Brain microvascular endothelial cell (primary cell): ENCODE results near the gene IFT81.
"Not testable (repeated sequence)": the region's sequence is repeated elsewhere in the genome, so short reads cannot be mapped to it uniquely, and the experiment has no call there.

Source experiments
- DNase-seq: peaks from one replicate; pipeline ENCODE4 v3.0.0-alpha.2; 2020
- H3K27ac ChIP-seq: fragments of 250-450 bp; sonication (Bioruptor Pico); 2 replicates; pipeline ENCODE4 v1.5.1; 2020; ENCODE audit warnings: mild to moderate bottlenecking, moderate library complexity
- H3K27me3 ChIP-seq: fragments of 250-450 bp; sonication (Bioruptor Pico); replicated peaks from 2 replicates; pipeline ENCODE4 v1.5.1; 2020; ENCODE audit warnings: mild to moderate bottlenecking
- H3K36me3 ChIP-seq: fragments of 250-450 bp; sonication (Bioruptor Pico); replicated peaks from 2 replicates; pipeline ENCODE4 v1.5.1; 2020; ENCODE audit warnings: mild to moderate bottlenecking
- H3K4me3 ChIP-seq: 2 replicates; pipeline ENCODE4 v1.5.1; 2011; ENCODE audit warnings: low read depth, mild to moderate bottlenecking, control low read depth, low read length, moderate library complexity
- in situ Hi-C: cut with HindIII; loops from 2 replicates; pipeline ENCODE4 v1.10.0; 2017; ENCODE audit warnings: low sequenced_read_pairs, low pct_ligation_motif_present
- TF ChIP-seq, protein P1 (sequence below): IDR thresholded peaks from 2 replicates; pipeline ENCODE4 v1.5.1; 2011; ENCODE audit warnings: low read depth, mild to moderate bottlenecking, moderate library complexity, low read length, control low read depth, inconsistent platforms; ENCODE audit errors: missing control alignments

Gene IFT81

DNA sequence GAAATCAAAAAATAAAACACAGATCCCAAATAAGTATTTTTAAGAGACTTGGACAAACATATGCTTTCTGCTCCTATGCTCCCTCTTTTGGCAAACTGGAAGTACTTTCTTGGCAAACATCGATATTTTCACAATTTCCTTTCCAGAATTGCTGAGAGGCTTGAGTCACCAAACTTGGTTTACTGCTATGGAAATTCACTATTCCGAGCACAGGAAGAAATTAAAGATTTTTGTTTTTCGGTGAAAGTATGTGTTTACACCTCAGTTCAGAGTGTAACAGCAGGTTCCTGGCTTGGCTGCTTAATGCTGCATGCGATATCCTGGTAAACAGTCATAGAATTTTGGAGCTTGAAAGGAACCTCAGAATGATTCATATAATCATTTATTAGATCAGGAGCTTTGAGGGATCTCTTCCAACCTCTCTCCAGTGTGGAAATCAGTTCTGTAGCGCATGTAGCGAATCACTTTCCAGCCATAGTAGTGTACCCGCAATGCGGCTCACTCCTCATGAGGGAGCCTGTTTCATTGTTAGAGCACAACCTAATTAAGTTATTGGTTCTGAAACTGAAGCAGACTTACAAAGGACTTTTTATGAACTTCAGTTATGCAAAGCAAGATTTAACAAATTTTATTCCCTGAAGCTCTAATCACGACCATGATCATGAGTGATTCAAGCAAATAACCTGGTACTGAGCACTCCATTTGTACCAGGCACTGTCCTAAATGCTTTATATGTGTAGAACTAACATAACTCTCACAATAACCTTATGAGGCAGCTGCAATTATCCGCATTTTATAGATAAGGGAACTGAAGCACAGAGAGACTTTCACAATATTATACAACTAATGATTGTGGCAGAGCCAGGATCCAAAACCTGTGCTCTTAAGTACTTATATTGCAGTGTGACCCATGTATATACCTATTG, 100.5 kb downstream of the IFT81 start:
- peak; percentile 43 for DNase-seq
- Histone ChIP-seq H3K36me3 (peaks cover 2% of the 10 kb centered on the region), H3K27ac (peak overlapping the region; percentile 41), H3K27me3 (no peaks in the 10 kb centered on the region), H3K4me3 (no peak overlapping the region)
- TF ChIP-seq, protein P1, sequence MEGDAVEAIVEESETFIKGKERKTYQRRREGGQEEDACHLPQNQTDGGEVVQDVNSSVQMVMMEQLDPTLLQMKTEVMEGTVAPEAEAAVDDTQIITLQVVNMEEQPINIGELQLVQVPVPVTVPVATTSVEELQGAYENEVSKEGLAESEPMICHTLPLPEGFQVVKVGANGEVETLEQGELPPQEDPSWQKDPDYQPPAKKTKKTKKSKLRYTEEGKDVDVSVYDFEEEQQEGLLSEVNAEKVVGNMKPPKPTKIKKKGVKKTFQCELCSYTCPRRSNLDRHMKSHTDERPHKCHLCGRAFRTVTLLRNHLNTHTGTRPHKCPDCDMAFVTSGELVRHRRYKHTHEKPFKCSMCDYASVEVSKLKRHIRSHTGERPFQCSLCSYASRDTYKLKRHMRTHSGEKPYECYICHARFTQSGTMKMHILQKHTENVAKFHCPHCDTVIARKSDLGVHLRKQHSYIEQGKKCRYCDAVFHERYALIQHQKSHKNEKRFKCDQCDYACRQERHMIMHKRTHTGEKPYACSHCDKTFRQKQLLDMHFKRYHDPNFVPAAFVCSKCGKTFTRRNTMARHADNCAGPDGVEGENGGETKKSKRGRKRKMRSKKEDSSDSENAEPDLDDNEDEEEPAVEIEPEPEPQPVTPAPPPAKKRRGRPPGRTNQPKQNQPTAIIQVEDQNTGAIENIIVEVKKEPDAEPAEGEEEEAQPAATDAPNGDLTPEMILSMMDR: peak; percentile 66
- in situ Hi-C loops: no loop called here

DNA sequence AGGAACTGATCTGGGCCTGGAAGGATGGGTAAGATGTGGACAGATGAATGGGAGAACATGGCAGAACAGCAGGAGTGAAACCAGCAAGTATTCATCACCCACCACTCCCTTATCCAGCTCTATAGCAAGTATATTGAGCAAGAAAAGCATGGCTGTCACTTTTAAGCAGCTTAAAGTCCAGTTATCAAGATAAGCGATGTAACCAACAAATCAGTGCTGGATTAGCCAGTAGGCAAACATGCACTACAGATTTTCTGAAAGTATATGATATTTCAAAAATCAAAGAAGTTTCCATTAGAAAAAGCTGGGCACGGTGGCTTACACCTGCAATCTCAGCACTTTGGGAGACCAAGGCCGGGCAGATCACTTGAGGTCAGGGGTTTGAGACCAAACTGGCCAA, 103.0 kb downstream of the IFT81 start:
- Histone ChIP-seq H3K27ac (no peak overlapping the region), H3K27me3 (no peaks in the 10 kb centered on the region), H3K36me3 (no peaks in the 10 kb centered on the region), H3K4me3 (no peak overlapping the region)
- in situ Hi-C loops: no loop called here
- TF ChIP-seq, protein P1: no peak
- DNase-seq: no peak

DNA sequence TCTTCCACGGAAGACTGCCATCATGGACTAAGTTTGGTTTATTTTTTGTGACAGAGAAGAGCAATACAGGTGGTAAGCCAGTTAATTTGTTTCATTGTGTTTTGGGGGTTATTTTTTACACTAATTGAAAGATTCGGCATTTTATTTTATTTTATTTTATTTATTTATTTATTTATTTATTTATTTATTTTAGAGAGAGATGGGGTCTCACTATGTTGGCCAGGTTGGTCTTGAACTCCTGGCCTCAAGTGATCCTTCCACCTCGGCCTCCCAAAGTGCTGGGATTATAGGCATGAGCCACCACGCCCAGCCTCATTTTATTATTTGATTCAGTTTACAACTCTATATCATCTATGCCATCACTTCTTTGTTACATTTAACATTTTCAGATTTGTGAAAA, 104.2 kb downstream of the IFT81 start:
- H3K36me3 ChIP-seq, DNase-seq, in situ Hi-C loops, H3K4me3 ChIP-seq, H3K27me3 ChIP-seq, H3K27ac ChIP-seq: not testable (repeated sequence)

DNA sequence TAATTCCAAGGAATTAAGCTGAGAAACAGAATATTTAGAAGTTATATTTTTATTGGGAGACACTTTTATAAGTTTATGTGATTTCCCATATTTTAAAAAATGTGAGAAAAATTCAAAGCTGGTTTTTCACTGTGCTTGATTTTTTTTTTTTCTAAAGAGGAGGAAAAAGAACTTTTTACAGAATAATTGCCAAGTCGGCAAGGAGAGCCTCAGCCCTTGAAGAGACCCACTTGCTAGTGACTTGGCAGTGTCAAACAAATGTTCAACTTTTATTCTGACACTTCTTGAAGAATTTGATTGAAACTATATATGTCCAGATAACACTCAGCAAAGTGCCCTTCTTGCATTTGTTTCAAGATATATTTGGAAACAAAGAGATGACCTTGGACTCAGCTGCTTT, 104.6 kb downstream of the IFT81 start:
- in situ Hi-C loops: no loop called here
- Histone ChIP-seq H3K36me3 (no peaks in the 10 kb centered on the region), H3K4me3 (no peak overlapping the region), H3K27me3 (no peaks in the 10 kb centered on the region), H3K27ac (no peak overlapping the region)
- TF ChIP-seq, protein P1: no peak
- no peak for DNase-seq

DNA sequence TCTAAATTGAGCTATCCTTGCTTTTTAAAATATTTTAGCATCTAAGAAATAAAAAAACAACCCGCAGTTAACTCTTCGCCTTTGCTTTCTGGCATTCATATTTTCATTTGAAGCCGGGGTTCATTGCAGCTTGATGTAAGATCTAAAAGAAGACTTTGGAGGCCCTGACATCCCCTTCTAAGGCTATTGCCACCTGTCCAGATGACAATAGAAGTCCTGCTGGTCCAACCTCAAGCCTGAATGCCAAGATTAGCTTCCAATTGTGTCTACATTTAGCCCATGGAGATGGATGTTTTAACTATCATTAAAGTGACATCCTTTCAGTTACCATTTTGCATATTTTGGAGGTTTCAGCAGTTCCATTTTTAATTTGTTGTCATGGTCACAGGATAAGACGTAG, 105.3 kb downstream of the IFT81 start:
- Histone ChIP-seq H3K36me3 (no peaks in the 10 kb centered on the region), H3K27me3 (no peaks in the 10 kb centered on the region), H3K27ac (no peak overlapping the region), H3K4me3 (no peak overlapping the region)
- in situ Hi-C loops: no loop called here
- TF ChIP-seq, protein P1: no peak
- no peak for DNase-seq

DNA sequence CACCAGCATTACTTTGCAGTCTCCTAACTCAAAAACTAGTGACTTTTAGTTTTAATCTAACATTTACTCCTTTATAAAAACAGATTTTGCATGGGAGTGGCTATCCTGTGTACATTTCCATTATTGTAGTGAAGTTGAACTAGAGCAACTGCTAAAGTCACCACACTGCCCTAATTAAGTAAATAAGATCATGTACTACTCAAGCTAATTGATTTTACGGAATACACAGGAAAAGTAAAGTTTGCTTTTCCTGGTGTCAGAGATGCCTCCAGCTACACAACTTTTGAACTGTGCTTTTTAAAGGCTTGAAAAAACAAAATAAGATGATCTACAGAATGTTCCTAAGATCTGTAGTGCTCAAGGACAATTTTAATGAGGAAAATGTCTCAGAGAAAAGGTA, 106.5 kb downstream of the IFT81 start:
- Histone ChIP-seq H3K27me3 (no peaks in the 10 kb centered on the region), H3K36me3 (no peaks in the 10 kb centered on the region), H3K4me3 (no peak overlapping the region), H3K27ac (no peak overlapping the region)
- in situ Hi-C loops: no loop called here
- DNase-seq: no peak
- TF ChIP-seq, protein P1: no peak
